Endothelial cell (in vitro differentiated cells): ENCODE results near the gene TRRAP. TPM values are rescaled to one million over a fixed set of nuclear protein-coding genes. Genes with fewer than 3 reads are reported as not detected.

Source experiments
- DNase-seq: peaks from one replicate; pipeline ENCODE4 v3.0.0; 2021; ENCODE audit warnings: low spot score
- H3K27ac Mint-ChIP-seq: one replicate; pipeline ENCODE4 v1.8.0; 2021; ENCODE audit warnings: mixed read lengths, inconsistent platforms; ENCODE audit not compliant: unreplicated experiment
- H3K27me3 Mint-ChIP-seq: one replicate; pipeline ENCODE4 v1.8.0; 2021; ENCODE audit warnings: mild to moderate bottlenecking, moderate library complexity, mixed read lengths, inconsistent platforms; ENCODE audit not compliant: unreplicated experiment
- H3K36me3 Mint-ChIP-seq: one replicate; pipeline ENCODE4 v1.8.0; 2021; ENCODE audit warnings: mild to moderate bottlenecking, low read depth, mixed read lengths, inconsistent platforms; ENCODE audit not compliant: unreplicated experiment
- H3K4me1 Mint-ChIP-seq: one replicate; pipeline ENCODE4 v1.8.0; 2021; ENCODE audit warnings: mild to moderate bottlenecking, mixed read lengths, inconsistent platforms; ENCODE audit not compliant: unreplicated experiment
- H3K4me3 Mint-ChIP-seq: one replicate; pipeline ENCODE4 v1.8.0; 2021; ENCODE audit warnings: mild to moderate bottlenecking, mixed read lengths, inconsistent platforms; ENCODE audit not compliant: unreplicated experiment
- H3K9me3 Mint-ChIP-seq: one replicate; pipeline ENCODE4 v1.8.0; 2021; ENCODE audit warnings: mixed read lengths, inconsistent platforms; ENCODE audit not compliant: unreplicated experiment
- total RNA-seq: library from RNA; stranded (reverse); fragmentation: NEBNext Ultra II Directional; extraction: Animal tissue kit (Norgen Biotek cat#: 25700); gene quantifications from one replicate; pipeline ENCODE4 v1.2.1, GENCODE V29; 2021; ENCODE audit not compliant: unreplicated experiment
- TF ChIP-seq, protein P1 (sequence below): fragments of 200-600 bp; sonication (generic); IDR thresholded peaks from one replicate; pipeline ENCODE4 v1.5.0; 2021; ENCODE audit warnings: antibody characterized with exemption; ENCODE audit not compliant: unreplicated experiment

The TRRAP gene
- total RNA-seq, 1 donor from 2014 or later: 53.5 TPM

DNA sequence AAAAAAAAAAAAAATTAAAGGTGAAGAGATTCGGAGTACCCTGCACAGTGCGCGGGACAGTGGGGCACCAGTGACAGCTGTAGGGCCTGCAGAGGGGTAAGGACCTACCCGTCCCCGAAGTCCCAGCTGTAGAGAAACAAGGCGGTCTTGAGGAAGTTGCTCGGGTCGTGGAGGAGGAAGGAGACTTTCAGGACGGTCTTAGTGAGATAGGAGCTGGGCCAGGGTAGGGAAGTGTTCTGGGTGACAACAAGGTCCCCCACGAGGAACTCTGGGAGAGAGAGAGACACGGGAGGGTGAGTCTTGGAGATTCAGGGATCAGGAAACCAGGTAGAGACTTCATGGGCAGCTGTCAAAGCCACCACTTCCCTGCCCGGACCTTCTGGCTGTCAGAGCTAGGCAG, 18.3 kb upstream of the TRRAP start:
- Mint-ChIP-seq H3K27ac (no peak overlapping the region), H3K36me3 (peaks cover 4% of the 10 kb centered on the region), H3K4me3 (no peak overlapping the region), H3K9me3 (no peaks in the 10 kb centered on the region), H3K27me3 (peaks cover 3% of the 10 kb centered on the region), H3K4me1 (no peaks in the 10 kb centered on the region)
- TF ChIP-seq, protein P1, sequence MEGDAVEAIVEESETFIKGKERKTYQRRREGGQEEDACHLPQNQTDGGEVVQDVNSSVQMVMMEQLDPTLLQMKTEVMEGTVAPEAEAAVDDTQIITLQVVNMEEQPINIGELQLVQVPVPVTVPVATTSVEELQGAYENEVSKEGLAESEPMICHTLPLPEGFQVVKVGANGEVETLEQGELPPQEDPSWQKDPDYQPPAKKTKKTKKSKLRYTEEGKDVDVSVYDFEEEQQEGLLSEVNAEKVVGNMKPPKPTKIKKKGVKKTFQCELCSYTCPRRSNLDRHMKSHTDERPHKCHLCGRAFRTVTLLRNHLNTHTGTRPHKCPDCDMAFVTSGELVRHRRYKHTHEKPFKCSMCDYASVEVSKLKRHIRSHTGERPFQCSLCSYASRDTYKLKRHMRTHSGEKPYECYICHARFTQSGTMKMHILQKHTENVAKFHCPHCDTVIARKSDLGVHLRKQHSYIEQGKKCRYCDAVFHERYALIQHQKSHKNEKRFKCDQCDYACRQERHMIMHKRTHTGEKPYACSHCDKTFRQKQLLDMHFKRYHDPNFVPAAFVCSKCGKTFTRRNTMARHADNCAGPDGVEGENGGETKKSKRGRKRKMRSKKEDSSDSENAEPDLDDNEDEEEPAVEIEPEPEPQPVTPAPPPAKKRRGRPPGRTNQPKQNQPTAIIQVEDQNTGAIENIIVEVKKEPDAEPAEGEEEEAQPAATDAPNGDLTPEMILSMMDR: no peak
- no peak for DNase-seq

DNA sequence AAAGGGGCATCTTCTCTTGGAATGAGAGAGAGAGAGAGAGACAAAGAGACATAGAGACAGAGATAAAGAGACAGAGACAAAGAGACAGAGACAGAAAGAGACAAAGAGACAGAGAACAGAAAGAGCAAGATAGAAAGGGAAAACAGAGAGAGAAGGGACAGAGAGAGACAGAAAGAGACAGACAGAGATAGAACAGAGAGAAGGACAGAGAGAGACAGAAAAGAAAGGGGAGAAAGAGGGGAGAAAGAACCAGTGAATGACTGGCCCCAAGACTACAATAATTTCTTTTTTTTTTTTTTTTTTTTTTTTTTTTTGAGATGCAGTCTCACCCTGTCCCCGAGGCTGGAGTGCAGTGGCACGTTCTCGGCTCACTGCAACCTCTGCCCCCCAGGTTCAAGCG, 16.1 kb upstream of the TRRAP start:
- Mint-ChIP-seq H3K4me1 (no peaks in the 10 kb centered on the region), H3K9me3 (no peaks in the 10 kb centered on the region), H3K27me3 (peaks cover 3% of the 10 kb centered on the region), H3K27ac (no peak overlapping the region), H3K4me3 (no peak overlapping the region), H3K36me3 (peaks cover 4% of the 10 kb centered on the region)
- TF ChIP-seq, protein P1: no peak
- no peak for DNase-seq

DNA sequence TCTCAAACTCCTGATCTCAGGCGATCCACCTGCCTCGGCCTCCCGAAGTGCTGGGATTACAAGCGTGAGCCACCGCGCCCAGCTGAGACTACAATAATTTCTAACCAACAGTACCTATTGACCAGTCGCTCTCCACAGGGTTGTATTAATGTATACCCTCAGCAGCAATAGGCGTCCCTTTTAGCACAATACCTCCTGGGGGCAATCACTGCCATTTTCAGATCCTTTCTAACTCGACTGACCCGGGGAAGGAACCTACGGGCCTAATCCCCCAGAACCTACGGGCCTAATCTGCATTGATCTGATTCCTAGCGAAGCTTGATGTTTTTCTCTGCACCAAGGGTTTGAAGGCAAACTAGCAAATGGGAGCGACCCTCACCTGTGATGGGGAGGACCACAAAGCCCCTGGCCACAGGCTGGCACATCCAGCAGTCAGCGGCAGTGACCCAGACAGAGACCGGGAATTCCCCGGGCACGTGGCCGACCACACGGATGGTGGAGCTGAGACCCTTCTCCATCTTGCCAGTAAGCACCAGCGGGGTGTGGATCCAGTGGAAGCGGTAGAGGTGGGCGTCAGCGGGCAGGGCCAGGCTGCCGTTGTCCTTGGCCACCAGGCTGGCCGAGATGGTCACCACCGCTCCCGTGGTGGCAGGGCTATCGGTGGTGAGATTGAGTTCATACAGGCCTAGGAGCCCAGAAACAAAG, 15.5 kb upstream of the TRRAP start:
- Mint-ChIP-seq H3K4me1 (no peaks in the 10 kb centered on the region), H3K27ac (no peak overlapping the region), H3K27me3 (peaks cover 3% of the 10 kb centered on the region), H3K36me3 (peaks cover 4% of the 10 kb centered on the region), H3K4me3 (no peak overlapping the region), H3K9me3 (no peaks in the 10 kb centered on the region)
- TF ChIP-seq, protein P1: no peak
- no peak for DNase-seq

DNA sequence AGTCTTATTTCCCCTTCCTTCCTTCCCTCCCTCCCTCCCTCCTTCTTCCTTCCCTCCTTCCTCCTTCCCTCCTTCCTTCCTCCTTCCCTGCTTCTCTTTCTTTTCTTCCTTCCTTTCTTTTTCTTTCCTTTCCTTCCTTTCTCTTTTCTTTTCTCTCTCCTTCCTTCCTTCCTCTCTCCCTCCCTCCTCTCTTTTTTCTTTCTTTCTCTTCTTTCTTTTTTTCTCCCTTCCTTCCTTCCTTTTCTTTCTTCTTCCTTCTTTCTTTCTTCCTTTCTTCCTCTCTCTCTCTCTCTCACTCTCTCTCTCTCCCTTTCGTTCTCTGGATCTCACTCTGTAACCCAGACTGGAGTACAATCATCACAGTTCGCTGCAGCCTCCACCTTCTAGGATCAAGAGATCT, 14.7 kb upstream of the TRRAP start:
- TF ChIP-seq, protein P1: no peak
- H3K4me3 Mint-ChIP-seq: no peak overlapping the region
- H3K27me3 Mint-ChIP-seq: peaks cover 6% of the 10 kb centered on the region
- H3K36me3 Mint-ChIP-seq: peaks cover 4% of the 10 kb centered on the region
- H3K27ac Mint-ChIP-seq: no peak overlapping the region
- no peak for DNase-seq
- H3K4me1 Mint-ChIP-seq: no peaks in the 10 kb centered on the region
- H3K9me3 Mint-ChIP-seq: no peaks in the 10 kb centered on the region

DNA sequence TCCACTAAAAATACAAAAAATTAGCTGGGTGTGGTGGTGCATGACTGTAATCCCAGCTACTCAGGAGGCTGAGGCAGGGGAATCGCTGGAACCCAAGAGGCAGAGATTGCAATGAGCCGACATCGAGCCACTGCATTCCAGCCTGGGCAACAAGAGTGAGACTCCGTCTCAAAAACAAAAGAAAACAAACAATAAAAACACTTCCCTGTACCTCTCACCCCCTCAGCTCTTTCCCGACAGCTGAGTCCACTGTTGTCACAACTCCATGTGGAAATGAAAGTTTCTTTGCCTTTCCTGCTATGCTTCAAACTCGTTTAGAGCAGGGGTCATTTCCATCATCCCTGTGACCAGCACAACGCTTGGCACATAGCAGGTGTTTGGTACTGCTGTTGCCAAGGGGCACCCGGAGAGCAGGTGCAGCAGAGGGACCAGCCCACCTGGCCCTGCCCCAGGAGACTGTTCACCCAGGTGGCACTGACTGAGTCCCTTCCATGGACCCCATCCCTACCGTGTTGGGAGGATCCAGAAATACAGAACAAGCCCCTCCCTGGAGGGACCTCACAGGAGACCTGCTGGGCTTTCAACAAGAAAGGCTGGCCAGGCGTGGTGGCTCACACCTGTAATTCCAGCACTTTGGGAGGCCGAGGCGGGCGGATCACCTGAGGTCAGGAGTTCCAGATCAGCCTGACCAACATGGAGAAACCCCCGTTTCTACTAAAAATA, 13.4 kb upstream of the TRRAP start:
- TF ChIP-seq, protein P1: no peak
- Mint-ChIP-seq H3K9me3 (no peaks in the 10 kb centered on the region), H3K4me3 (no peak overlapping the region), H3K27me3 (peaks cover 9% of the 10 kb centered on the region), H3K27ac (no peak overlapping the region), H3K4me1 (no peaks in the 10 kb centered on the region), H3K36me3 (peaks cover 4% of the 10 kb centered on the region)
- DNase-seq: no peak
